Neutrophil (primary cell): ENCODE data around the gene OTX1.

ENCODE experiments used
- H3K27ac ChIP-seq: fragments of 200-600 bp; sonication (generic); 2 replicates; pipeline ENCODE4 v1.5.1; 2016; ENCODE audit warnings: mild to moderate bottlenecking, moderate library complexity
- H3K27me3 ChIP-seq: fragments of 200-600 bp; sonication (generic); 2 replicates; pipeline ENCODE4 v1.6.0; 2016; ENCODE audit warnings: mild to moderate bottlenecking
- H3K36me3 ChIP-seq: fragments of 200-600 bp; sonication (generic); 2 replicates; pipeline ENCODE4 v1.5.1; 2017
- H3K4me1 ChIP-seq, 2 experiments: fragments of 200-600 bp in 1 of 2; sonication (generic) in 1 of 2; 1 replicate in 1 of 2; 2 replicates in 1 of 2; pipeline versions ENCODE4 v1.5.1 to v1.6.1; 2013 to 2016; ENCODE audit warnings: low read depth in 1 of 2, low read length in 1 of 2, mild to moderate bottlenecking in 1 of 2, moderate library complexity in 1 of 2; ENCODE audit not compliant: control insufficient read depth in 1 of 2, insufficient read depth in 1 of 2
- H3K4me3 ChIP-seq, 2 experiments: fragments of 200-600 bp in 1 of 2; sonication (generic) in 1 of 2; 1 replicate in 1 of 2; 2 replicates in 1 of 2; pipeline ENCODE4 v1.5.1; 2013 to 2016; ENCODE audit warnings: low read depth in 1 of 2, low read length in 1 of 2, mild to moderate bottlenecking in 1 of 2, moderate library complexity in 1 of 2
- H3K9me3 ChIP-seq: fragments of 200-600 bp; sonication (generic); 2 replicates; pipeline ENCODE4 v1.5.1; 2016
- CTCF ChIP-seq: fragments of 200-600 bp; sonication (generic); IDR thresholded peaks from 2 replicates; pipeline ENCODE4 v1.5.1; 2016; ENCODE audit warnings: antibody characterized with exemption

OTX1 gene

GRCh38 chr2:63057249-63058143 is 6.9 kb downstream of the OTX1 start:
- peak overlapping the region; percentile 89 for H3K27ac ChIP-seq
- H3K27me3 ChIP-seq = peaks cover 94% of the 10 kb centered on the region
- H3K4me3 ChIP-seq = peak overlapping the region; percentile 60 to 71
- H3K4me1 ChIP-seq = peaks cover 82 to 85% of the 10 kb centered on the region in 2 experiments
- TF ChIP-seq CTCF = no peak
- no peaks in the 10 kb centered on the region for H3K36me3 ChIP-seq
- no peaks in the 10 kb centered on the region for H3K9me3 ChIP-seq

- no peaks in the 10 kb centered on the region for H3K36me3 ChIP-seq
- peaks cover 76 to 77% of the 10 kb centered on the region in 2 experiments for H3K4me1 ChIP-seq
- peak overlapping the region; percentile 89 for H3K27ac ChIP-seq
- H3K9me3 ChIP-seq = no peaks in the 10 kb centered on the region
- H3K27me3 ChIP-seq = peaks cover 94% of the 10 kb centered on the region
- H3K4me3 ChIP-seq = peak overlapping the region; percentile 60 to 71
- TF ChIP-seq CTCF = no peak
These were observed 7.7 kb downstream of the OTX1 start for GRCh38 chr2:63058144-63058920.

- H3K27me3 ChIP-seq = peaks cover 94% of the 10 kb centered on the region
- no peak for TF ChIP-seq CTCF
- H3K36me3 ChIP-seq = no peaks in the 10 kb centered on the region
- peaks cover 68% of the 10 kb centered on the region in 2 experiments for H3K4me1 ChIP-seq
- no peaks in the 10 kb centered on the region for H3K9me3 ChIP-seq
- peak overlapping the region; percentile 89 for H3K27ac ChIP-seq
- peak overlapping the region; percentile 60 to 71 for H3K4me3 ChIP-seq
These were observed 8.5 kb downstream of the OTX1 start for GRCh38 chr2:63058921-63059792.

GRCh38 chr2:63059793-63060471 is 9.3 kb downstream of the OTX1 start:
- Histone ChIP-seq H3K9me3 (no peaks in the 10 kb centered on the region), H3K27ac (peak overlapping the region; percentile 89), H3K4me3 (peak overlapping the region; percentile 60 to 71), H3K27me3 (peaks cover 94% of the 10 kb centered on the region), H3K36me3 (no peaks in the 10 kb centered on the region), H3K4me1 (peaks cover 60 to 61% of the 10 kb centered on the region in 2 experiments)
- TF ChIP-seq CTCF = peak; percentile 20
